Measurements from ENCODE around the gene GPC6.

Gene GPC6

GRCh38 chr13:94214975-94215374 is 988.4 kb downstream of the GPC6 start:
- Histone ChIP-seq H3K14ac (ENCODE audit: low read length in 2 of 2) (no peak overlapping the region), H3K27me3 (ENCODE audit: control insufficient read depth in 1 of 2, insufficient read depth in 1 of 2, low read length in 2 of 2) (no peaks in the 10 kb centered on the region), H3K79me1 (replicated peaks; ENCODE audit: low read length, poor library complexity, severe bottlenecking) (no peaks in the 10 kb centered on the region), H3K4me3 (ENCODE audit: insufficient read depth in 1 of 2, low read depth in 1 of 2, low read length in 2 of 2) (no peak overlapping the region), H3K9me3 (ENCODE audit: control insufficient read depth, low read length) (no peaks in the 10 kb centered on the region), H3K9ac (ENCODE audit: low read length) (no peak overlapping the region), H3K36me3 (ENCODE audit: control insufficient read depth in 1 of 2, insufficient read depth in 2 of 2, low read depth in 1 of 2, low read length in 2 of 2) (no peaks in the 10 kb centered on the region), H4K8ac (ENCODE audit: low read length) (no peak overlapping the region), H2BK15ac (ENCODE audit: low read depth, poor library complexity, severe bottlenecking) (no peak overlapping the region), H2AK5ac (ENCODE audit: low read length, severe bottlenecking) (no peak overlapping the region), H2BK5ac (ENCODE audit: low read depth, low read length, poor library complexity, severe bottlenecking) (no peak overlapping the region), H3K27ac (ENCODE audit: low read length, poor library complexity, severe bottlenecking) (no peak overlapping the region), H3K4me2 (ENCODE audit: low read length, poor library complexity, severe bottlenecking) (no peak overlapping the region), H3K4ac (ENCODE audit: low read depth in 1 of 2, low read length in 2 of 2) (no peak overlapping the region), H4K91ac (ENCODE audit: low read length) (no peak overlapping the region), H2AFZ (ENCODE audit: low read depth, low read length) (no peak overlapping the region), H3K4me1 (ENCODE audit: control insufficient read depth, insufficient read depth, low read depth, low read length) (no peaks in the 10 kb centered on the region), H3K23ac (ENCODE audit: low read length in 2 of 2) (no peak overlapping the region), H2BK120ac (ENCODE audit: low read depth, low read length) (no peak overlapping the region), H2BK12ac (ENCODE audit: low read length in 2 of 2) (no peak overlapping the region), H3K18ac (ENCODE audit: low read depth in 1 of 2, low read length in 2 of 2) (no peak overlapping the region)
- no CpG with 5 or more reads among the region's 3 CpGs for WGBS
- DNase-seq: no peak

GRCh38 chr13:94216476-94216875 is 989.9 kb downstream of the GPC6 start:
- H3K4me2 ChIP-seq (ENCODE audit: low read length, poor library complexity, severe bottlenecking): no peak overlapping the region
- H2BK15ac ChIP-seq (ENCODE audit: low read depth, poor library complexity, severe bottlenecking): no peak overlapping the region
- H3K9ac ChIP-seq (ENCODE audit: low read length): no peak overlapping the region
- H3K36me3 ChIP-seq (ENCODE audit: control insufficient read depth in 1 of 2, insufficient read depth in 2 of 2, low read depth in 1 of 2, low read length in 2 of 2): no peaks in the 10 kb centered on the region
- H3K23ac ChIP-seq (ENCODE audit: low read length in 2 of 2): no peak overlapping the region
- no peak for DNase-seq
- no peak overlapping the region for H3K27ac ChIP-seq (ENCODE audit: low read length, poor library complexity, severe bottlenecking)
- no peak overlapping the region for H2AK5ac ChIP-seq (ENCODE audit: low read length, severe bottlenecking)
- H4K8ac ChIP-seq (ENCODE audit: low read length): no peak overlapping the region
- H2BK12ac ChIP-seq (ENCODE audit: low read length in 2 of 2): no peak overlapping the region
- H3K4ac ChIP-seq (ENCODE audit: low read depth in 1 of 2, low read length in 2 of 2): no peak overlapping the region
- 44% methylated on average over 1 of the region's 1 CpG for WGBS
- H3K14ac ChIP-seq (ENCODE audit: low read length in 2 of 2): no peak overlapping the region
- H3K18ac ChIP-seq (ENCODE audit: low read depth in 1 of 2, low read length in 2 of 2): no peak overlapping the region
- H3K4me3 ChIP-seq (ENCODE audit: insufficient read depth in 1 of 2, low read depth in 1 of 2, low read length in 2 of 2): no peak overlapping the region
- no peak overlapping the region for H2AFZ ChIP-seq (ENCODE audit: low read depth, low read length)
- H2BK5ac ChIP-seq (ENCODE audit: low read depth, low read length, poor library complexity, severe bottlenecking): no peak overlapping the region
- H3K9me3 ChIP-seq (ENCODE audit: control insufficient read depth, low read length): no peaks in the 10 kb centered on the region
- H4K91ac ChIP-seq (ENCODE audit: low read length): no peak overlapping the region
- H3K4me1 ChIP-seq (ENCODE audit: control insufficient read depth, insufficient read depth, low read depth, low read length): no peaks in the 10 kb centered on the region
- H3K79me1 ChIP-seq (replicated peaks; ENCODE audit: low read length, poor library complexity, severe bottlenecking): no peaks in the 10 kb centered on the region
- no peaks in the 10 kb centered on the region for H3K27me3 ChIP-seq (ENCODE audit: control insufficient read depth in 1 of 2, insufficient read depth in 1 of 2, low read length in 2 of 2)
- H2BK120ac ChIP-seq (ENCODE audit: low read depth, low read length): no peak overlapping the region

- H3K36me3 ChIP-seq (ENCODE audit: control insufficient read depth in 1 of 2, insufficient read depth in 2 of 2, low read depth in 1 of 2, low read length in 2 of 2): no peaks in the 10 kb centered on the region
- 6% methylated on average over 2 of the region's 3 CpGs for WGBS
Measured at GRCh38 chr13:94217370-94217769, 990.8 kb downstream of the GPC6 start.

GRCh38 chr13:94218537-94218936 is 991.9 kb downstream of the GPC6 start:
- Histone ChIP-seq H3K36me3 (ENCODE audit: control insufficient read depth in 1 of 2, insufficient read depth in 2 of 2, low read depth in 1 of 2, low read length in 2 of 2) (no peaks in the 10 kb centered on the region), H2BK120ac (ENCODE audit: low read depth, low read length) (no peak overlapping the region), H4K8ac (ENCODE audit: low read length) (no peak overlapping the region), H3K4me2 (ENCODE audit: low read length, poor library complexity, severe bottlenecking) (no peak overlapping the region), H2BK12ac (ENCODE audit: low read length in 2 of 2) (no peak overlapping the region), H4K91ac (ENCODE audit: low read length) (no peak overlapping the region), H2AK5ac (ENCODE audit: low read length, severe bottlenecking) (no peak overlapping the region), H3K27ac (ENCODE audit: low read length, poor library complexity, severe bottlenecking) (no peak overlapping the region), H2BK15ac (ENCODE audit: low read depth, poor library complexity, severe bottlenecking) (no peak overlapping the region), H3K4ac (ENCODE audit: low read depth in 1 of 2, low read length in 2 of 2) (no peak overlapping the region), H3K9ac (ENCODE audit: low read length) (no peak overlapping the region), H2AFZ (ENCODE audit: low read depth, low read length) (no peak overlapping the region), H3K4me1 (ENCODE audit: control insufficient read depth, insufficient read depth, low read depth, low read length) (no peaks in the 10 kb centered on the region), H3K4me3 (ENCODE audit: insufficient read depth in 1 of 2, low read depth in 1 of 2, low read length in 2 of 2) (no peak overlapping the region), H2BK5ac (ENCODE audit: low read depth, low read length, poor library complexity, severe bottlenecking) (no peak overlapping the region), H3K23ac (ENCODE audit: low read length in 2 of 2) (no peak overlapping the region), H3K9me3 (ENCODE audit: control insufficient read depth, low read length) (no peaks in the 10 kb centered on the region), H3K27me3 (ENCODE audit: control insufficient read depth in 1 of 2, insufficient read depth in 1 of 2, low read length in 2 of 2) (no peaks in the 10 kb centered on the region), H3K14ac (ENCODE audit: low read length in 2 of 2) (no peak overlapping the region), H3K18ac (ENCODE audit: low read depth in 1 of 2, low read length in 2 of 2) (no peak overlapping the region), H3K79me1 (replicated peaks; ENCODE audit: low read length, poor library complexity, severe bottlenecking) (no peaks in the 10 kb centered on the region)
- no peak for DNase-seq
- 96% methylated on average over 1 of the region's 2 CpGs for WGBS

More at GRCh38 chr13:94217370-94217769, 990.8 kb downstream of the GPC6 start:
- Histone ChIP-seq H3K27ac (ENCODE audit: low read length, poor library complexity, severe bottlenecking) (peak overlapping the region; percentile 7), H3K4me2 (ENCODE audit: low read length, poor library complexity, severe bottlenecking) (no peak overlapping the region), H3K79me1 (replicated peaks; ENCODE audit: low read length, poor library complexity, severe bottlenecking) (no peaks in the 10 kb centered on the region), H2AK5ac (ENCODE audit: low read length, severe bottlenecking) (no peak overlapping the region), H4K8ac (ENCODE audit: low read length) (no peak overlapping the region), H3K23ac (ENCODE audit: low read length in 2 of 2) (no peak overlapping the region), H3K4ac (ENCODE audit: low read depth in 1 of 2, low read length in 2 of 2) (no peak overlapping the region), H2BK120ac (ENCODE audit: low read depth, low read length) (no peak overlapping the region), H2BK12ac (ENCODE audit: low read length in 2 of 2) (no peak overlapping the region), H3K9ac (ENCODE audit: low read length) (no peak overlapping the region), H4K91ac (ENCODE audit: low read length) (no peak overlapping the region), H2AFZ (ENCODE audit: low read depth, low read length) (no peak overlapping the region), H3K4me1 (ENCODE audit: control insufficient read depth, insufficient read depth, low read depth, low read length) (no peaks in the 10 kb centered on the region), H3K4me3 (ENCODE audit: insufficient read depth in 1 of 2, low read depth in 1 of 2, low read length in 2 of 2) (no peak overlapping the region), H2BK15ac (ENCODE audit: low read depth, poor library complexity, severe bottlenecking) (no peak overlapping the region), H3K9me3 (ENCODE audit: control insufficient read depth, low read length) (no peaks in the 10 kb centered on the region), H2BK5ac (ENCODE audit: low read depth, low read length, poor library complexity, severe bottlenecking) (no peak overlapping the region), H3K27me3 (ENCODE audit: control insufficient read depth in 1 of 2, insufficient read depth in 1 of 2, low read length in 2 of 2) (no peaks in the 10 kb centered on the region), H3K18ac (ENCODE audit: low read depth in 1 of 2, low read length in 2 of 2) (no peak overlapping the region), H3K14ac (ENCODE audit: low read length in 2 of 2) (no peak overlapping the region)
- DNase-seq: peak; percentile 57

All from mesenchymal stem cell (in vitro differentiated cells and primary cell).